Measurements from ENCODE around the gene RBM7. TPM values are rescaled to one million over a fixed set of nuclear protein-coding genes. Genes with fewer than 3 reads are reported as not detected.

RBM7 gene
- polyA plus RNA-seq, 4 donors = 46.6 to 58.6 (median 56.1) TPM

- DNase-seq (ENCODE audit: low read depth in 4 of 4, low spot score in 3 of 4) = no peak
Measured at GRCh38 chr11:114442536-114442935, 42.1 kb downstream of the RBM7 start.

- DNase-seq (ENCODE audit: low read depth in 4 of 4, low spot score in 3 of 4) = no peak
Measured at GRCh38 chr11:114447444-114447843, 47.0 kb downstream of the RBM7 start.

GRCh38 chr11:114447892-114448291 lies 47.4 kb downstream of the RBM7 start:
- no peak for DNase-seq (ENCODE audit: low read depth in 4 of 4, low spot score in 3 of 4)

- no peak for DNase-seq (ENCODE audit: low read depth in 4 of 4, low spot score in 3 of 4)
Measured at GRCh38 chr11:114448749-114449482, 48.5 kb downstream of the RBM7 start.

GRCh38 chr11:114449845-114450244 lies 49.4 kb downstream of the RBM7 start:
- DNase-seq (ENCODE audit: low read depth in 4 of 4, low spot score in 3 of 4) = no peak

- DNase-seq (ENCODE audit: low read depth in 4 of 4, low spot score in 3 of 4) = no peak
Measured at GRCh38 chr11:114452399-114452798, 51.9 kb downstream of the RBM7 start.

Other genes with a start within 250 kb of the RBM7 start
- gene NNMT, start 104.3 kb upstream of the RBM7 start, polyA plus RNA-seq (ENCODE audit: insufficient read length in 4 of 4) = under 1 TPM in 3 of 4 donors, not detected in 1; 0.15 to 0.99 (median 0.72) TPM
- 10 to 100 TPM; 19.3 to 21.3 (median 19.5) TPM for gene C11orf71, start 155 bp upstream of the RBM7 start, polyA plus RNA-seq (ENCODE audit: insufficient read length in 4 of 4)
- gene REXO2, start 38.8 kb downstream of the RBM7 start, polyA plus RNA-seq (ENCODE audit: insufficient read length in 4 of 4) = 100 to 1,000 TPM; 114 to 127 (median 116) TPM
- under 1 TPM in 2 of 4 donors, not detected in 2; 0.08 TPM for gene NXPE1, start 159.2 kb downstream of the RBM7 start, polyA plus RNA-seq (ENCODE audit: insufficient read length in 4 of 4)
- under 1 TPM in 1 of 4 donors, not detected in 3; 0.06 TPM for gene NXPE4, start 195.1 kb downstream of the RBM7 start, polyA plus RNA-seq (ENCODE audit: insufficient read length in 4 of 4)

Data from right renal pelvis (tissue), 4 donors.